Parathyroid adenoma (tissue), 2 donors: ENCODE results near the gene THSD4.

Experiments
- H2AFZ ChIP-seq: fragments of 300-600 bp; sonication (generic); one replicate; pipeline ENCODE4 v1.7.0; 2017; ENCODE audit warnings: antibody characterized with exemption, mild to moderate bottlenecking
- H3K27ac ChIP-seq: fragments of 300-600 bp; sonication (generic); one replicate; pipeline ENCODE4 v1.7.0; 2017
- H3K27me3 ChIP-seq: fragments of 300-600 bp; sonication (generic); one replicate; pipeline ENCODE4 v1.7.0; 2017; ENCODE audit warnings: low read length; ENCODE audit not compliant: control insufficient read depth, insufficient read depth
- H3K36me3 ChIP-seq: fragments of 300-600 bp; sonication (generic); one replicate; pipeline ENCODE4 v1.7.0; 2017; ENCODE audit warnings: low read length; ENCODE audit not compliant: control insufficient read depth, insufficient read depth
- H3K4me1 ChIP-seq: fragments of 300-600 bp; sonication (generic); one replicate; pipeline ENCODE4 v1.7.0; 2017; ENCODE audit warnings: control low read depth
- H3K4me2 ChIP-seq: fragments of 300-600 bp; sonication (generic); one replicate; pipeline ENCODE4 v1.7.0; 2017; ENCODE audit warnings: low read length
- H3K4me3 ChIP-seq: fragments of 300-600 bp; sonication (generic); one replicate; pipeline ENCODE4 v1.7.0; 2017; ENCODE audit warnings: low read depth, low read length
- H3K79me2 ChIP-seq: fragments of 300-600 bp; sonication (generic); one replicate; pipeline ENCODE4 v1.7.0; 2017; ENCODE audit warnings: control low read depth
- H3K9ac ChIP-seq: fragments of 300-600 bp; sonication (generic); one replicate; pipeline ENCODE4 v1.7.0; 2017; ENCODE audit warnings: mild to moderate bottlenecking
- H3K9me3 ChIP-seq: fragments of 300-600 bp; sonication (generic); one replicate; pipeline ENCODE4 v1.7.0; 2017; ENCODE audit warnings: low read length; ENCODE audit not compliant: control insufficient read depth
- CTCF ChIP-seq: fragments of 300-600 bp; sonication (generic); IDR thresholded peaks from one replicate; pipeline ENCODE4 v1.7.0; 2017; ENCODE audit warnings: antibody characterized with exemption, mild to moderate bottlenecking
- donor health status: primary hyperparathyroidism.

Gene THSD4

DNA sequence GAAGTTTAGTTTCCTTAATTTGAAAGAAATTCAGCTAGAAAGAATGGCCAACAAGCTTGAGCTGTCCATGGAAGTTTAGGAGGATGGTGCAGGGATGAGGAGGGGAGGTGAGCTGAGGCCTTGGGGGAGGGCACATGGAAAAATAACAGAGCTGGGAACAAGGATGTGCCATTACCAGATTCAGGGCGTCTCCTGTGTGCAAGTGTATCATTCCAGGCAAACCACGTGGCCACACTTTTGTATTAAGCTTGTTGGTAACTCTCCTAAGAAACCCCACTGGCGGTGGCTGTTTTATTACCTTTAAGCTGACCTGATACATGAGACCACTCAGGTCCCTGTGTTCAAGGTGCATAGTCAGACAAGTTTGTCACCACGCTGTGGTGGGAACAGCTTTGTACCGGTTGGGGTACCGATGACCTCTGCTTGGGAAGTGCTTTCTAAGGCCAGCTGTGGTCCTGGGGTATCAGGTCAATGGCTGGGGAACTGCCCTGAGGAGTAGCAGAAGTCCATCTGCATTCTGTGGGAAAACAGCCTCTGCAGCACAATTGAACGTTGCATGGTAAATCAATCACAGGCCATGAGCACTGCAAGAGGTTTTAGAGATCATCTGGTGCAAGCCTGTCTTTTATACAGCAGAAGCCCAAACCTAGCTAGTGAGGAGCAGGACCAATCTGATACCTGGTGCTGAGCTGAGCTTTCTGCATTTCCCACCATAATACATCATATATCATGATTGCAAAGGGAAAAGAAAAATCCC is 235.5 kb downstream of the THSD4 start:
- H3K9me3 ChIP-seq: no peaks in the 10 kb centered on the region
- H2AFZ ChIP-seq: no peak overlapping the region
- no peak for TF ChIP-seq CTCF
- no peaks in the 10 kb centered on the region for H3K27me3 ChIP-seq
- no peaks in the 10 kb centered on the region for H3K79me2 ChIP-seq
- H3K4me3 ChIP-seq: no peak overlapping the region
- H3K4me1 ChIP-seq: no peaks in the 10 kb centered on the region
- no peaks in the 10 kb centered on the region for H3K36me3 ChIP-seq
- no peak overlapping the region for H3K9ac ChIP-seq
- H3K27ac ChIP-seq: no peak overlapping the region
- no peak overlapping the region for H3K4me2 ChIP-seq

- H3K4me2 ChIP-seq: no peak overlapping the region
- no peaks in the 10 kb centered on the region for H3K36me3 ChIP-seq
- no peak overlapping the region for H3K27ac ChIP-seq
- H3K27me3 ChIP-seq: no peaks in the 10 kb centered on the region
- H3K4me1 ChIP-seq: no peaks in the 10 kb centered on the region
- H2AFZ ChIP-seq: no peak overlapping the region
- H3K9me3 ChIP-seq: no peaks in the 10 kb centered on the region
- no peak overlapping the region for H3K9ac ChIP-seq
- no peak for TF ChIP-seq CTCF
- H3K79me2 ChIP-seq: no peaks in the 10 kb centered on the region
- H3K4me3 ChIP-seq: no peak overlapping the region
Observed at GRCh38 chr15:71352125-71352524, 236.9 kb downstream of the THSD4 start.

- no peak overlapping the region for H2AFZ ChIP-seq
- H3K4me2 ChIP-seq: no peak overlapping the region
- no peak overlapping the region for H3K27ac ChIP-seq
- no peak overlapping the region for H3K9ac ChIP-seq
- H3K4me1 ChIP-seq: no peaks in the 10 kb centered on the region
- no peaks in the 10 kb centered on the region for H3K79me2 ChIP-seq
- H3K9me3 ChIP-seq: no peaks in the 10 kb centered on the region
- TF ChIP-seq CTCF: no peak
- H3K4me3 ChIP-seq: no peak overlapping the region
- H3K27me3 ChIP-seq: no peaks in the 10 kb centered on the region
- no peaks in the 10 kb centered on the region for H3K36me3 ChIP-seq
Observed at GRCh38 chr15:71352765-71353164, 237.5 kb downstream of the THSD4 start.

GRCh38 chr15:71353171-71353570 is 237.9 kb downstream of the THSD4 start:
- no peak overlapping the region for H3K4me3 ChIP-seq
- no peak overlapping the region for H3K9ac ChIP-seq
- H3K4me2 ChIP-seq: no peak overlapping the region
- no peak for TF ChIP-seq CTCF
- H3K79me2 ChIP-seq: no peaks in the 10 kb centered on the region
- no peaks in the 10 kb centered on the region for H3K4me1 ChIP-seq
- no peaks in the 10 kb centered on the region for H3K27me3 ChIP-seq
- no peaks in the 10 kb centered on the region for H3K36me3 ChIP-seq
- H2AFZ ChIP-seq: no peak overlapping the region
- H3K27ac ChIP-seq: no peak overlapping the region
- no peaks in the 10 kb centered on the region for H3K9me3 ChIP-seq

GRCh38 chr15:71355268-71355667 is 240.0 kb downstream of the THSD4 start:
- Histone ChIP-seq H3K79me2 (no peaks in the 10 kb centered on the region), H3K36me3 (no peaks in the 10 kb centered on the region), H3K9me3 (no peaks in the 10 kb centered on the region), H3K27ac (no peak overlapping the region), H3K4me3 (no peak overlapping the region), H3K9ac (no peak overlapping the region), H3K4me1 (no peaks in the 10 kb centered on the region), H3K27me3 (no peaks in the 10 kb centered on the region), H2AFZ (no peak overlapping the region), H3K4me2 (no peak overlapping the region)
- no peak for TF ChIP-seq CTCF
